H9 (cell line): ENCODE results near the gene DNASE1L2. TPM values are rescaled to one million over a fixed set of nuclear protein-coding genes. Genes with fewer than 3 reads are reported as not detected.

Experiments
- DNase-seq: peaks from one replicate; pipeline ENCODE4 v3.0.0-alpha.2; 2017
- H2AFZ ChIP-seq: one replicate; pipeline ENCODE4 v1.6.1; 2013; ENCODE audit warnings: mild to moderate bottlenecking, low read length, control low read depth, moderate library complexity
- H2AK5ac ChIP-seq: 2 replicates; pipeline ENCODE4 v1.6.1; 2013; ENCODE audit warnings: low read length, control low read depth, mixed read lengths; ENCODE audit not compliant: insufficient read length
- H2BK120ac ChIP-seq: one replicate; pipeline ENCODE4 v1.6.1; 2013; ENCODE audit warnings: low read depth, mild to moderate bottlenecking, low read length, control low read depth, inconsistent platforms; ENCODE audit not compliant: poor library complexity, severe bottlenecking
- H2BK12ac ChIP-seq: 2 replicates; pipeline ENCODE4 v1.6.1; 2013; ENCODE audit warnings: low read length, control low read depth, mixed read lengths, low read depth; ENCODE audit not compliant: insufficient read length
- H2BK15ac ChIP-seq: 2 replicates; pipeline ENCODE4 v1.6.1; 2013; ENCODE audit warnings: low read depth, low read length, control low read depth
- H2BK20ac ChIP-seq: one replicate; pipeline ENCODE4 v1.6.1; 2013; ENCODE audit warnings: low read depth, mild to moderate bottlenecking, low read length, control low read depth, inconsistent platforms; ENCODE audit not compliant: poor library complexity, severe bottlenecking
- H2BK5ac ChIP-seq: 2 replicates; pipeline ENCODE4 v1.6.1; 2013; ENCODE audit warnings: low read length, control low read depth, mixed read lengths; ENCODE audit not compliant: insufficient read length
- H3K14ac ChIP-seq: 2 replicates; pipeline ENCODE4 v1.6.1; 2013; ENCODE audit warnings: low read length, control low read depth; ENCODE audit not compliant: insufficient read depth
- H3K18ac ChIP-seq: 2 replicates; pipeline ENCODE4 v1.6.1; 2013; ENCODE audit warnings: low read depth, mild to moderate bottlenecking, mixed read lengths, low read length, control low read depth; ENCODE audit not compliant: insufficient read length
- H3K23ac ChIP-seq: 2 replicates; pipeline ENCODE4 v1.6.1; 2013; ENCODE audit warnings: low read length, control low read depth, mixed read lengths, low read depth; ENCODE audit not compliant: insufficient read length
- H3K23me2 ChIP-seq: 2 replicates; pipeline ENCODE4 v1.6.1; 2013; ENCODE audit warnings: low read depth, mild to moderate bottlenecking, mixed read lengths, low read length, control low read depth; ENCODE audit not compliant: insufficient read length, poor library complexity, severe bottlenecking
- H3K27ac ChIP-seq: 2 replicates; pipeline ENCODE4 v1.5.1; 2013; ENCODE audit warnings: low read length, control low read depth, mixed read lengths, low read depth; ENCODE audit not compliant: insufficient read length
- H3K27me3 ChIP-seq: 2 replicates; pipeline ENCODE4 v1.6.1; 2013; ENCODE audit warnings: low read length, control low read depth, inconsistent platforms; ENCODE audit not compliant: insufficient read depth
- H3K4ac ChIP-seq: 2 replicates; pipeline ENCODE4 v1.6.1; 2013; ENCODE audit warnings: low read depth, mild to moderate bottlenecking, control low read depth, inconsistent platforms, low read length, moderate library complexity
- H3K4me1 ChIP-seq: 2 replicates; pipeline ENCODE4 v1.6.1; 2013; ENCODE audit warnings: low read length, control low read depth, inconsistent platforms; ENCODE audit not compliant: insufficient read depth
- H3K4me2 ChIP-seq: 2 replicates; pipeline ENCODE4 v1.6.1; 2013; ENCODE audit warnings: low read length, control low read depth, mixed read lengths; ENCODE audit not compliant: insufficient read length, insufficient read depth
- H3K56ac ChIP-seq: 2 replicates; pipeline ENCODE4 v1.6.1; 2013; ENCODE audit warnings: low read depth, mild to moderate bottlenecking, mixed read lengths, low read length, control low read depth; ENCODE audit not compliant: insufficient read length
- H3K79me1 ChIP-seq: 2 replicates; pipeline ENCODE4 v1.6.1; 2013; ENCODE audit warnings: low read depth, mild to moderate bottlenecking, moderate library complexity, low read length, control low read depth, inconsistent platforms; ENCODE audit not compliant: insufficient read depth, poor library complexity, severe bottlenecking
- H3K79me2 ChIP-seq: 2 replicates; pipeline ENCODE4 v1.6.1; 2013; ENCODE audit warnings: low read length, control low read depth, inconsistent platforms; ENCODE audit not compliant: insufficient read depth
- H3K9ac ChIP-seq: 2 replicates; pipeline ENCODE4 v1.6.1; 2013; ENCODE audit warnings: low read length, control low read depth, mixed read lengths; ENCODE audit not compliant: insufficient read length; ENCODE audit errors: extremely low read depth
- H3K9me3 ChIP-seq: one replicate; pipeline ENCODE4 v1.6.1; 2013; ENCODE audit warnings: low read depth, low read length, inconsistent platforms; ENCODE audit not compliant: control insufficient read depth
- H3T11ph ChIP-seq: one replicate; pipeline ENCODE4 v1.6.1; 2013; ENCODE audit warnings: mild to moderate bottlenecking, low read length, control low read depth, inconsistent platforms
- H4K20me1 ChIP-seq: one replicate; pipeline ENCODE4 v1.6.1; 2013; ENCODE audit not compliant: control insufficient read depth, insufficient read length, insufficient read depth
- H4K5ac ChIP-seq: 2 replicates; pipeline ENCODE4 v1.6.1; 2013; ENCODE audit warnings: low read depth, mild to moderate bottlenecking, mixed read lengths, low read length, control low read depth; ENCODE audit not compliant: insufficient read length
- H4K8ac ChIP-seq: replicated peaks from 2 replicates; pipeline ENCODE4 v1.6.1; 2013; ENCODE audit warnings: low read length, control low read depth, mixed read lengths, low read depth; ENCODE audit not compliant: insufficient read length
- H4K91ac ChIP-seq: 2 replicates; pipeline ENCODE4 v1.6.1; 2013; ENCODE audit warnings: low read depth, mild to moderate bottlenecking, moderate library complexity, mixed read lengths, low read length, control low read depth; ENCODE audit not compliant: insufficient read length
- H3K27ac Mint-ChIP-seq, 3 experiments: 2 replicates in 2 of 3; 3 replicates in 1 of 3; pipeline ENCODE4 v1.8.0; 2020 to 2021; ENCODE audit warnings: mixed read lengths in 3 of 3, mild to moderate bottlenecking in 1 of 3, moderate library complexity in 1 of 3
- H3K27me3 Mint-ChIP-seq: 2 replicates; pipeline ENCODE4 v1.8.0; 2021; ENCODE audit warnings: low read depth, mild to moderate bottlenecking, moderate library complexity, mixed read lengths
- H3K36me3 Mint-ChIP-seq, 3 experiments: 2 replicates in 2 of 3; 3 replicates in 1 of 3; pipeline ENCODE4 v1.8.0; 2020 to 2021; ENCODE audit warnings: low read depth in 3 of 3, mixed read lengths in 3 of 3; ENCODE audit not compliant: insufficient read depth in 1 of 3
- H3K4me1 Mint-ChIP-seq, 2 experiments: 2 replicates each; pipeline ENCODE4 v1.8.0; 2020; ENCODE audit warnings: mixed read lengths in 2 of 2
- H3K4me3 Mint-ChIP-seq, 2 experiments: 2 replicates in 1 of 2; 3 replicates in 1 of 2; pipeline ENCODE4 v1.8.0; 2020 to 2021; ENCODE audit warnings: mild to moderate bottlenecking in 2 of 2, mixed read lengths in 2 of 2, moderate library complexity in 1 of 2
- H3K9me3 Mint-ChIP-seq, 2 experiments: 2 replicates in 1 of 2; 3 replicates in 1 of 2; pipeline ENCODE4 v1.8.0; 2020; ENCODE audit warnings: mild to moderate bottlenecking in 2 of 2, mixed read lengths in 2 of 2, moderate library complexity in 1 of 2
- CTCF ChIP-seq: fragments of 200-600 bp; sonication (generic); conservative IDR thresholded peaks from 3 replicates; pipeline ENCODE4 v1.8.0; 2021; ENCODE audit warnings: antibody characterized with exemption, mild to moderate bottlenecking
- WGBS: extraction: QIAGEN DNeasy Blood & Tissue Kit; methylation state at CpG from one replicate; pipeline ENCODE4 v1.1.7; 2013; ENCODE audit warnings: missing lambda C conversion rate, low lambda C conversion rate, mixed read lengths; ENCODE audit not compliant: insufficient read length; ENCODE audit errors: extremely low coverage; 5-methylcytosine and 5-hydroxymethylcytosine counted together
- total RNA-seq: library from RNA; stranded (reverse); gene quantifications from 2 replicates; pipeline ENCODE4 v1.2.1, GENCODE V29; 2021

The DNASE1L2 gene
- total RNA-seq, 1 experiment from 2014 or later = 2.5 TPM

GRCh38 chr16:2226245-2226793 lies 9.9 kb upstream of the DNASE1L2 start:
- WGBS = no CpG with 5 or more reads among the region's 9 CpGs
- Histone ChIP-seq H3K27ac (no peak overlapping the region), H2BK120ac (no peak overlapping the region), H4K5ac (no peak overlapping the region), H2AFZ (no peak overlapping the region), H3K23ac (no peak overlapping the region), H3K4me1 (no peaks in the 10 kb centered on the region), H4K91ac (no peak overlapping the region), H2BK5ac (no peak overlapping the region), H3K14ac (no peak overlapping the region), H3K23me2 (no peaks in the 10 kb centered on the region), H3K9ac (no peak overlapping the region), H2BK12ac (no peak overlapping the region), H2BK15ac (no peak overlapping the region), H2BK20ac (no peak overlapping the region), H3K79me2 (peaks cover 5% of the 10 kb centered on the region; the same call in 1 of the 2 replicates), H3K27me3 (no peaks in the 10 kb centered on the region), H4K20me1 (no peaks in the 10 kb centered on the region), H3K4me2 (no peak overlapping the region), H3K18ac (no peak overlapping the region), H3K9me3 (no peaks in the 10 kb centered on the region), H3K4ac (no peak overlapping the region), H2AK5ac (no peak overlapping the region), H3K79me1 (no peaks in the 10 kb centered on the region), H4K8ac (no peak overlapping the region), H3K56ac (no peak overlapping the region), H3T11ph (no peak overlapping the region)
- Mint-ChIP-seq H3K9me3 (no peaks in the 10 kb centered on the region), H3K27ac (peak overlapping the region in 2 of 3 experiments; percentile 19 to 74; a peak in 2 of 7 replicates), H3K4me1 (peaks cover 3% of the 10 kb centered on the region in 2 experiments; a peak in 1 of 4 replicates), H3K36me3 (peaks cover 0 to 12% (median 10%) of the 10 kb centered on the region in 3 experiments; a peak in 6 of 7 replicates), H3K27me3 (no peaks in the 10 kb centered on the region), H3K4me3 (peak overlapping the region in 1 of 2 experiments; percentile 33; a peak in 2 of 5 replicates)
- no peak for TF ChIP-seq CTCF
- no peak for DNase-seq
